Fibroblast of upper back skin (primary cell): ENCODE results near the gene TBC1D17.
A peak's percentile ranks its signal among the peaks of the same experiment; 100 is the strongest.
"Not testable (repeated sequence)": the region's sequence is repeated elsewhere in the genome, so short reads cannot be mapped to it uniquely, and the experiment has no call there.

Experiments used
- DNase-seq: peaks from one replicate; pipeline ENCODE4 v3.0.0-alpha.2; 2013

The TBC1D17 gene

DNA sequence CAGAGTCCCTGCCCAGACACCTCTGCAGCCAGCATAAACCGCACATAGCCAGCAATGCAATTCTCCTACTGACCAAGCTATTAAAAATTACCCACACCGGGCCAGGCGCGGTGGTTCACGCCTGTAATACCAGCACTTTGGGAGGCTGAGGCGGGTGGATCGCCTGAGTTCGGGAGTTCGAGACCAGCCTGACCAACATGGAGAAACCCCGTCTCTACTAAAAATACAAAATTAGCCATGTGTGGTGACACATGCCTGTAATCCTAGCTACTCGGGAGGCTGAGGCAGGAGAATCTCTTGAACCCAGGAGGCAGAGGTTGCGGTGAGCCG, 47.3 kb downstream of the TBC1D17 start:
- not testable (repeated sequence) for DNase-seq

DNA sequence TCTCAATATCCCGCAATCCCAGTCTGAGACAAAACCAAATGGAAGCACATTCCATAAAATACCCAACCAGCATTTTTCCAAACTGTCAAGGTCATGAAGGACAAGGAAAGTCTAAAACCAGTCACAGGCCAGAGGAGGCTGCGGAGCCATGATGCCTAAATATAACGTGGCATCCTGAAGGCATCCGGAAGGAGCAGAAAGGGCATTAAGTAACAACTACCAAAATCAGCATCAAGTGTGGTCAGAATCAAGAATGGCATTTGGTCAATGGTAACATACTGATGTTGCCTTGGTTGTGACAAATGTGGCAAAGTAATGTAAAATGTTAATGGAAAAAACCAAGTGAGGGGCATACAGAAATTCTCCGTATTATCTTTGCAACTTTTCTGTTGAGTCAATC, 48.0 kb downstream of the TBC1D17 start:
- DNase-seq: no peak

DNA sequence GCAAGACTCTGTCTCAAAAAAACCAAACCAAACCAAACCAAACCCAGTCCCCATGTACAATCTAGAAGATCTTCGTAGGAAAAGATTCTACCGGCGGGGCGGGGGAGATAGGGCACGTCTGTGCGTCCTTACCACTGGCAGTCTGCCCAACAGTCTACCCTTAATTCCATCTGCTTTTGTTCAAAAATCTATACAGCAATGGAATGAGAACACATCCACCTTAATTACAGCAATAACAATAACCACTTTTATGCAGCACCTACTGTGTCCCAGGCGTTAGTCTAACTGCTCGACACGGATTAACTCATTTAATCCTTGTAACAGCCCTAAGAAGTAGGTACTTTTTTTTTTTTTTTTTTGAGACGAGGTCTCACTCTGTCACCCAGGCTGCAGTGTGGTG, 49.0 kb downstream of the TBC1D17 start:
- no peak for DNase-seq

DNA sequence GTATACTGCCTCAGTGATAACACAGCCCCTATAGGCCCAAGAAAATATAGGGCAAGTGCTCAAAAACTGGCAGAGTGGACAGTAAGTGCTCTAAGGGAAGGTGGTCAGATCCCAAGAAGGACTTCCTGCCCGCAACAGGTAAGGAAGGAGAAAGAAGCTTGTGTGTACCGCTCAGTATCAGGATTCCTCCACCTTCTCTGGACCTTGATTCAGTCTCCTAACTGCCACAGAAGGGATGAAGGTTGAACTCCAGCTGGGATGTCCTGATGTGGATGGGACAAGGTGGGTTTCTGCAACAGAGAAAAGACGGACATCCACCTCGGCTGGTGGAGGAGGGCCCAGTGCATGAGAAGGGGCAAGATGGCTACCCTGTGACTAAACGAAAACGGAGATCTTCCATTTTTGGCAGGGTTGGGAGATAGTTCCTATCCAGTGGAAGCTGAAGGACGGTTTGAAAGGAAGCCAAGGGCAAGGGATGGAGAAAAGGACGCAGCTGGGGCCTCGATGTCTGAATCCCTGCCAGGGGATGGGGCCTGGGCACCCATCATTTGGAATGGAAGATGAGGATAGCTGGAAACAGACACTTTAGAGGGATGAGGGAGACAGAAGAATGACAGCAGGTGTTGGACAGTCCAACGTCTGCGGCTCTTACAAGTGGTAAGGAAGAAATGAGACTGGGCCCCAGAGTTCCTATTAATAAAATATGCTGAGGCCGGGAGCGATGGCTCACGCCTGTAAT, 50.2 kb downstream of the TBC1D17 start:
- no peak for DNase-seq

DNA sequence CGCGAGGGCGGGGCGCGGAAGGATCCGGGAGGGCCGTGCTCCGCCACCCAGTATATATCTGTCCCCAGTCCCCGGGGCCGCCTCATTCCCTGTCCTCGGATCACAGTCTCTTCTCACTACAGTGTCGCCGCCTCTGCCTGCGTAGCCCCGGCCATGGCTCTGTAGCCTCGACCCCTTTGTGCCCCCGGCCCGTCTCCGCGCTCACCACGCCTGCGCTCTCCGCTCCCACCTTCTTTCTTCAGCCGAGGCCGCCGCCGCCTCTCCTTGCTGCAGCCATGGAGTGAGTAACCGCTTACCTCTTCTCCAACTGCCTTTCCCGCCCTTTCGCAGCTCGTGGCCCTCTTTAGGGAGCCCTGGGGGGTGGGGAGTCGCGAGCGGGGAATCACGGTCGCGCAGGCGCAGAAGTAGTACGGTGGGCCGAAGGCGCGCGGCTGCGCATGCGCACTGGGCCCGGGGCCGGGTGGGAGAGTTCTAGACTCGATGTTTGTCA, 51.7 kb downstream of the TBC1D17 start, which contains the start of the genes ATF5 and NUP62:
ATF5 (plus strand) TSS at position 85 of the 490 bp plus-strand sequence. CDS start 1,646 bp downstream, outside the sequence.
NUP62 (minus strand) TSS at position 384 of the 490 bp plus-strand sequence. CDS start 19,697 bp downstream, outside the sequence.
- DNase-seq: peak; percentile 84

DNA sequence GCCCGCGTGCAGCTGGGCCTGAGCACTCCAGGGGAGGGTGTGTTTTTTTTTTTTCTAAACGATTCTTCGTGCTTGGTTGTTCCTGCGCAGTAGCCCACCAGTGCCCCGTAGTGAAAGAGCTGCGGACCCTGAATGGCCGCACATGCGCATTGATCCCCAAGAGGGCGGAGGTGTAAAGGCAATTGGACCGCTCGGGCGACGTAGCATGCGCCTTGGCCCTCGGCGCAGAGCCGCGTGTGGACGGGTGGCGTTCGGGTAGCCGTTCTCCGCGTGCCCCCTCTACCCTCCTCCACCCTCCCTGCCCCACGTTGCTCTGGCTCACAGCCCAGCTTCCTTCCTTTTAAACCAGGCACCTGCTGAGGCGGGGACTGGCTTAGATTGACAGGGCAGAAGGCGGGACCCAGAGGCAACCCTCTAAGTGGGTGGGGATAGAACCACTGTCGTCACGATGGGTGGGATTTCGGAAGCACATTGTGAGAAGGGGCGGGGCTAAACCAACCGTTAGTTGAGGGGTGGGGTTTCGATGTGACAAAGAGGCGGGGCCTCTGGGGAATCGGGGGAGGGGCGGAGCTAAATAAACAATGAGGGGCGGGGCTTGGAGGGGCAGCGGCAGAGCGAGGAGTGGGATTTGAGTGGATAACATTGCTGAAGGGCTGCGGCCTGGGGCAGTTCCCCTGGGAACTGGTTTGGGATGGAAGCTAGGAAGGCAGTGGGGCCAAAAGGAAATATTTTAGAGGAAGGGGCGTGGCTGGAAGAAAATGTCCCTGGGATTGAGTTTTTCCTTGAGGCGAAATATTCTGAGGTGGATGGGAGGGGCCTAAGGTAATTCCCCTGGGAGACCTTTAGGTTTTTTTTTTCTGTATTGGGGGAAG, 52.3 kb downstream of the TBC1D17 start:
- DNase-seq: peak; percentile 94

DNA sequence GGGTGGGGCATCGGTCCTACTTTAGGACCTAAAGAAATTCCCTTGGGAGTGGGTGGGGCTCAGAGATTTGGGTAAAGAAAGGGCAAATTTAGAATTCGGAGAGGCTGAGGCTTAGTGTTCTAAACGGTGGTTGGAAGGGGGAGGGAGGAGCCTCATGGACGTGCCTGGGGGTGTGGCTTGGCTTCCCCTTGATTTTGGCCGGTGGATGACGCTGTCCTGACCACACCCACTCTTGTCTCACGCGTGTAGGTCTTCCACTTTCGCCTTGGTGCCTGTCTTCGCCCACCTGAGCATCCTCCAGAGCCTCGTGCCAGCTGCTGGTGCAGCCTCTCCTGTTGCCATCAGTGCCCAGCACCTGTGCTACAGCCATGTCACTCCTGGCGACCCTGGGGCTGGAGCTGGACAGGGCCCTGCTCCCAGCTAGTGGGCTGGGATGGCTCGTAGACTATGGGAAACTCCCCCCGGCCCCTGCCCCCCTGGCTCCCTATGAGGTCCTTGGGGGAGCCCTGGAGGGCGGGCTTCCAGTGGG, 53.0 kb downstream of the TBC1D17 start:
- DNase-seq: peak; percentile 35

DNA sequence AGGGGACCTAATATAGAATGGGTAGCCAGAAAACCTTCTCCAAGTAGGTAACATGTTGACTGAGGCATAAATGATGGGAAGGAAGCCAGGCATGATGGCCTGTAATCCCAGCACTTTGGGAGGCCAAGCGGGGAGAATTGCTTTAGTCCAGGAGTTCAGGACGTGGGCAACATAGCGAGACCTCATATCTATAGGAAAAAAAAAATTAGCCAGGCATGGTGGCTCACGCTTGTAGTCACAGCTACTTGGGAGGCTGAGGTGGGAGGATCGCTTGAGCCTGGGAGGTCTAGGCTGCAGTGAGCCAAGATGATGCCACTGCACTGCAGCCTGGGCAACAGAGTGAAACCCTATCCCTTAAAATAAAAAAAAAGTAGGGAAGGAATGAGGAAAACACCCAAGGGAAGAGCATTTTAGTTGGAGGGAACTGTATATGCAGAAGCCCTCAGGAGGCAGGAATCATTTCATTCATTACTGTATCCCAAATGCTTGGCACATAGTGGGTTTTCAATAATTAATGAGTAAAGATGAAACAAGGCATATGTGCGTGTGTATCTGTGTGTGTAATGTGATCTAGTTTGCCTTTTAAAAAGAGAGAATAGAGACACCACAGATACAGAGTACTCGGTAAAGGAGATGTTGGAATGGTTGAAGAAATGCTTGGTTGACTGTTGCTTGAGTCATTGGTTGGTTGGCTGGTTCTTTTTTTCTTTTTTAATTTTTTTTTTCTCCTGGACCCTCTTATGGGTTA, 54.0 kb downstream of the TBC1D17 start:
- DNase-seq: no peak

DNA sequence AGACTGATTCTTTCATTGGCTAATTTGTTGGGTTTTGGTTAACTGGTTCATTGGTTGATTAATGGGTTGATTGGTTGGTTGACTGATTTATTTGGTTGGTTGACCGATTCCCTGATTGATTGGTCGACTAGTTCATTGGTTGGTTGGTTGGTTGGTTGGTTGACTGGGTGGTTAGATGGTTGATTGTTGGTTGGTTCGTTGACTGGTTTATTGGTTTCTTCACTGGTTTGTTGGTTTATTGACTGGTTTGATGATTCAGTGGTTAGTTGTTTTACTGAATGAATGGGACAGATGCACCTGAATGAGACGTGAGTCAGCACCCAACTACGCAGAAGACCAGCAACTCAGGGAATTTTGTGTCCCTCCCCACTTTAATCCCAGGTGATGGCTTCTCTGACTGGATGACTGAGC, 54.5 kb downstream of the TBC1D17 start:
- no peak for DNase-seq

DNA sequence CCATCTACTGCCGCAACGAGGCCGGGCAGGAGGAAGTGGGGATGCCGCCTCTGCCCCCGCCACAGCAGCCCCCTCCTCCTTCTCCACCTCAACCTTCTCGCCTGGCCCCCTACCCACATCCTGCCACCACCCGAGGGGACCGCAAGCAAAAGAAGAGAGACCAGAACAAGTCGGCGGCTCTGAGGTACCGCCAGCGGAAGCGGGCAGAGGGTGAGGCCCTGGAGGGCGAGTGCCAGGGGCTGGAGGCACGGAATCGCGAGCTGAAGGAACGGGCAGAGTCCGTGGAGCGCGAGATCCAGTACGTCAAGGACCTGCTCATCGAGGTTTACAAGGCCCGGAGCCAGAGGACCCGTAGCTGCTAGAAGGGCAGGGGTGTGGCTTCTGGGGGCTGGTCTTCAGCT, 55.2 kb downstream of the TBC1D17 start:
- DNase-seq: no peak

DNA sequence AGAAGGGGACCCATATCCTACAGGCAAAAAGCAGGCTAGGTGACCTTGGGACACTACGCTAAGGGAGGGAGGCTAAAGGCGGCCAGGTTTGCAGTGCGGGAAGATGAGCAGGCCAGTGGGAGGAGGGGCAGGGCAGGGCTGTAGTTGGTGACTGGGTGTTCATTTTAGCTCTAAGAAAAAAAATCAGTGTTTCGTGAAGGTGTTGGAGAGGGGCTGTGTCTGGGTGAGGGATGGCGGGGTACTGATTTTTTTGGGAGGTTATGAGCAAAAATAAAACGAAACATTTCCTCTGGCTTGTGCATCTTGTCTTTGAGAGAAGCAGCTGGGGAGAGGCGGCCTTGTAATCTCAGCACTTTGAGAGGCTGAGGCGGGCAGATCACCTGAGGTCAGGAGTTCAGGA, 56.1 kb downstream of the TBC1D17 start:
- DNase-seq: no peak

DNA sequence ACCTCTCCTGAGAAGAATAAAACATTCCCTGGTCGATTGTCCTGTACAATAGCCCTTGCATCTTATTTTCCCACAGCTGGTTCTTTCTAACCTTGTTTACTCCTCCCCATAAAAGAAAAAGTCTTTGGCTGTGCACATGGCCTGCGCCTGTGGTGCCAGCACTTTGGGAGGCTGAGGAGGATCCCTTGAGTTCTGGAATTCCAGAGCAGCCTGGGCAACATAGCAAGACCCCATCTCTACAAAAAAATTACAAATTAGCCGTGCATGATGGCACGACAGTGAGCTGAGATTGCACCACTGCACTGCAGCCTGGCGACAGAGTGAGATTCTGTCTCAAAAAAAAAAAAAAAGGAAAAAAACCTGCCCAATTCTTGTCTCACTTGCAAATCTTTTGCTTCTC, 59.0 kb downstream of the TBC1D17 start:
- no peak for DNase-seq

DNA sequence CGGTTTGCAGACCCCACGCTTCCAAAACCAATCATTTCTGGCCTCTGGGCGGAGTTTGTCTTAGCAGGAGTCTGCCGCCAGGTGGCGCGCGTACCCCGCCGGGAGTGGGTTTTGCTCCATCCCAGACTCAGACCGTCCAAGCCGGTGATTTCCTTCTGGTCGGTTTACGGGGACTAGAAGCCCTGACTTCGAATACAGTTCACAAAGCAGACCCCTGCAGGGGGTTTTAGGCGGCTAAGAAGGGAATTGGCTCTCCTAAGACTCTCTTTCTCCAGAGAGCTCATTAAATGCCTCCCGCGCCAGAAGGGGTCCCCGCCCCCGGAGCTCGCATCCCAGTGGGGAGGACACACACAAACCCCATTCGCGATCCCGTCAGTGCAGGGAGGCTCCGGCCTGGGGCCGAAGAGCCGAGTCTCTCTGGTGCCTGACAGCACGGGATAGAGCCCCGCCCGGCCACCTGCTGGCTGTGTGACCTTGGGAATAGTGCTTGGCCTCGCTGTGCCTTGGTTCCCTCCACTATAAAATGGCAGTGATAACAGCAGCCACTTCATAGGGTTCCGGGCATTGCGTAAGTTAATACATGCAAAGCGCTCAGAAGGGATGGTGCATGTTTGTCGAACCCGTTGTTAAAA, 60.4 kb downstream of the TBC1D17 start:
- peak; percentile 65 for DNase-seq
